Stimulated activated naive CD8-positive, alpha-beta T cell treated with anti-CD3 and anti-CD28 coated beads, Interleukin-15, amount 100 ng/mL, for 72 hours (primary cell): ENCODE data around the gene SWAP70.
A peak's percentile ranks its signal among the peaks of the same experiment; 100 is the strongest.
"Not testable (repeated sequence)": the region's sequence is repeated elsewhere in the genome, so short reads cannot be mapped to it uniquely, and the experiment has no call there.

ENCODE experiments used
- ATAC-seq: fragments of 150-1000 bp; cut with Tn5 transposase; 2 replicates; pipeline ENCODE4 v1.10.0; 2021; ENCODE audit warnings: mild to moderate bottlenecking, moderate library complexity
- DNase-seq, 2 donors: peaks; one replicate each; pipeline ENCODE4 v3.0.0; 2021 to 2022
- H3K27ac Mint-ChIP-seq, 2 donors: one replicate each; pipeline ENCODE4 v1.8.0; 2022; ENCODE audit warnings: mild to moderate bottlenecking in 2 of 2, mixed read lengths in 2 of 2, moderate library complexity in 2 of 2
- H3K27me3 Mint-ChIP-seq: one replicate; pipeline ENCODE4 v1.8.0; 2022; ENCODE audit warnings: mixed read lengths
- H3K4me1 Mint-ChIP-seq: one replicate; pipeline ENCODE4 v1.8.0; 2022; ENCODE audit warnings: mild to moderate bottlenecking, mixed read lengths
- H3K4me3 Mint-ChIP-seq, 2 donors: one replicate each; pipeline ENCODE4 v1.8.0; 2022; ENCODE audit warnings: mild to moderate bottlenecking in 2 of 2, mixed read lengths in 2 of 2, moderate library complexity in 1 of 2
- H3K9me3 Mint-ChIP-seq, 2 donors: one replicate each; pipeline ENCODE4 v1.8.0; 2022; ENCODE audit warnings: mixed read lengths in 2 of 2

The SWAP70 gene

DNA sequence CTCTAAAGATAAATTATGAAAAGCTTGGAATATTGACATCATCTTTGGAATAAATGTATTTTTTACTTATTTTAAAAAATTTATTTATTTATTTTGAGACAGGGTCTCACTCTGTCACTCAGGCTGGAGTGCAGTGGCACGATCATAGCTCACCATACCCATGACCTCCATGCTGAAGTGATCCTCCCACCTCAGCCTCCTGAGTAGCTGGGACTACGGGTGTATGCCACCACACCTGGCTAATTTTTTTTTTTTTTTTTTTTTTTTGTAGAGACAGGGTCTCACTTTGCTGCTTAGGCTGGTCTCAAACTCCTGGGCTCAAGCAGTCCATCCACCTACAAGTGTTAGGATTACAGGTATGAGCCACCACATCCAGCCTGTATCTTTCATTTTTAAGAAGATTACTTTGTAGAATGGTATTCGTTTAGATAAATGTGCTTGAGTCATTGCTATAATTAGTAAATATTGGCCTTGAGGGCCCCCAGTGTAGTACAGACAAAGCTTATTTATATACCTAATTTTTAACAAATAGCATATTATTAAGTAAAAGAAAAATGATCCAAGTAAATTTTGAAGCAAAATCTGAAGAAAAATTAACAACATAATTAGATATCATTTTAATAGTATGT, 8.5 kb downstream of the SWAP70 start:
- DNase-seq (no peak), ATAC-seq (peak; percentile 62)
- H3K27ac Mint-ChIP-seq, result no peak overlapping the region
- H3K27me3 Mint-ChIP-seq, result peaks cover 23% of the 10 kb centered on the region
- H3K4me3 Mint-ChIP-seq, result no peak overlapping the region
- peaks cover 0 to 1% of the 10 kb centered on the region in 2 donors for H3K9me3 Mint-ChIP-seq
- no peaks in the 10 kb centered on the region for H3K4me1 Mint-ChIP-seq

DNA sequence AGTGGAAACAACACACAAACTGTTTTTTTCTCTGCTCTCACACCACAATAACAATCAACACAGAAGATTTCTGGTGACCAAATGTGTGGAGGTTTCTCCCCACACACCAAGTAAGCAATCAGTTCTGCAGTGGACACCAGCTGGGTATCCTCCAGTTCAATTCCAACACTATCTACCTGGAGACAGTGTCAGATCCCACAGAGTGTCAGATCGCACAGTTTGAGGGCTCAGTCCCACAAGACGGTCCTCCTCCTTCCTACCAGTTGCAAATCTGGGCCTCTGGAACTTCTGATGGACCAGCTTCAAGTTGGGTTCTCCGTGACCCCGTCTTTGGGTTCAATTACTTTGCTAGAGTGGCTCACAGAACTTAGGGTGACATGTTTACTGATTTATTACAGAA, 9.0 kb downstream of the SWAP70 start:
- H3K9me3 Mint-ChIP-seq, result no peaks in the 10 kb centered on the region
- no peak overlapping the region for H3K27ac Mint-ChIP-seq
- no peaks in the 10 kb centered on the region for H3K4me1 Mint-ChIP-seq
- ATAC-seq (peak; percentile 26), DNase-seq (no peak)
- H3K27me3 Mint-ChIP-seq, result peaks cover 23% of the 10 kb centered on the region
- H3K4me3 Mint-ChIP-seq, result no peak overlapping the region

DNA sequence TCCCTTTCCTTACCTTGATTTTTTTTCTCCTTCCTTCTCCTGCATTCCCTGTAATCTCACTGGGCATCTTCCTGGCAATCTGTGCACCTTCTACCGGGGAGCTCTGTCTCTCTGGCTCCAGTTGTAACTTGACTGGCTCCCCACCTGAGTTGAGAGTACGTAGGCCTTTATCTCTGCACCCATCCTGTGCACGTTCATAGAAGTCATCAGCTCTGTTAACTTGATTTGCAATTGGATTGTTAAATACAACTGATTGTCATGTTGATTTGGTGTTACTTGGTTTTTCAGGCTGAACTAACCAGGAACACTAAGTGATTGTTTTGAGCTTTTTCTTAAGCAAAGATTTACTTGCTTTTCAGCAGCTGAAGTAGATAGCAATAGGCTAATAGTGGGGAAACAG, 11.8 kb downstream of the SWAP70 start:
- ATAC-seq, result no peak
- H3K9me3 Mint-ChIP-seq, result no peaks in the 10 kb centered on the region
- H3K4me3 Mint-ChIP-seq, result no peak overlapping the region
- no peaks in the 10 kb centered on the region for H3K27me3 Mint-ChIP-seq
- no peaks in the 10 kb centered on the region for H3K4me1 Mint-ChIP-seq
- H3K27ac Mint-ChIP-seq, result no peak overlapping the region
- DNase-seq, result no peak

DNA sequence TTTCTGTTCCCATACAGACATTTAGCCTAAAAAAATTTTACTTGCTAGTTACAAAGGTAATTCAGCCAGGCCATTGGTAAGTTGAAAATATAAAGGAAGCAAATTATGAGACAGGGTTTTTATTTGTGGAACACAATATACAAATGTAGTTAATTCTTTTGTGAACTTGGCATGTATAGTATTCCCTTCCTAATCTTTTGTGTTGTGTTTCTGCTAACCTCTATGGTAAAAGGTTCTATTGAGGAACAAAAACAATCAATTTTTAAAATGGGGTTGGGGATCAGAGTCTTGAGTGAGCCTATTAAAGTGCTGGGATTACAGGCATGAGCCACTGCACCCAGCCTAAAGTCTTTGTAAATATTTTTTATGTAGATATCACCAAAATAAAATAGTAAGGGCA, 14.1 kb downstream of the SWAP70 start:
- ATAC-seq (no peak), DNase-seq (no peak)
- Mint-ChIP-seq H3K9me3 (no peaks in the 10 kb centered on the region), H3K27ac (no peak overlapping the region), H3K27me3 (no peaks in the 10 kb centered on the region), H3K4me3 (no peak overlapping the region), H3K4me1 (no peaks in the 10 kb centered on the region)

DNA sequence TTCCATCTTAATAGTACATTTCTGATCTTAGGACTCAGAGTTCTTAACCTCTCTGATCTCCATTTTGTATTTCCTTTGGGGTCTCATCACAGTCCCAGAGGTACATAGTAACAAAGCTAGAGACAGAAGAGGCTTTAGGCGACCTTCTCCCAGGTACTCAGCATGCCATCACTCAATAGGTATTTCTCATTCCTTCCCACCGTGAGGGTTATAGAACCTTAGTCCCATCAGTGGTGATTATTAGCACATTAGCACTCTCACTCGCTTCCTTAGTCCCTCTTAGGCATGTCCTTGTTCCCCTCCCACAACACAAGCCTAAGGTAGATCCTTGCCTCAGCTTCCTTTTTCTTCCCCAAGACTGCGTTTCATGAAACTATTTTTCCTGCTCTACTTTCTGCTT, 14.7 kb downstream of the SWAP70 start:
- H3K27ac Mint-ChIP-seq, result no peak overlapping the region
- H3K9me3 Mint-ChIP-seq, result no peaks in the 10 kb centered on the region
- no peak overlapping the region for H3K4me3 Mint-ChIP-seq
- DNase-seq (no peak), ATAC-seq (no peak)
- no peaks in the 10 kb centered on the region for H3K27me3 Mint-ChIP-seq
- H3K4me1 Mint-ChIP-seq, result no peaks in the 10 kb centered on the region

DNA sequence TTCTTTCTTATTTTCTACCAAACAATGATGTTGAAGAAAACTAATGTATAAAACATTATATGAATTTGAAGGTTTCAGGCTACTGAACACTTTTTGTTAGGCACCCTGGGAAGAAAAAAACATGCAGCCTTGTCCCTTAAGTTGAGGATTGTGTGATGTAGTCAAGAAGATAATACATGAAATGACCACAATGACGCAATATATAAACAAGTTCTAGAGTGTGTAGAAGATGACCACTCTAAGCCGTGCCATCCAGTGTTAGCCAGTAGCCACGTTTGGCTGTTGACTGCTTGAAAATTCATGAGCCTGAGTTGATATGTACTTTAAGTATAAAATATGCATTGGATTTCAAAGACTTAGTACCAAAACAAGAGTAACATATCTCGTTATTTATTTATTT, 16.2 kb downstream of the SWAP70 start:
- Mint-ChIP-seq H3K4me3 (no peak overlapping the region), H3K4me1 (no peaks in the 10 kb centered on the region), H3K27ac (no peak overlapping the region), H3K9me3 (no peaks in the 10 kb centered on the region), H3K27me3 (no peaks in the 10 kb centered on the region)
- ATAC-seq (no peak), DNase-seq (no peak)

DNA sequence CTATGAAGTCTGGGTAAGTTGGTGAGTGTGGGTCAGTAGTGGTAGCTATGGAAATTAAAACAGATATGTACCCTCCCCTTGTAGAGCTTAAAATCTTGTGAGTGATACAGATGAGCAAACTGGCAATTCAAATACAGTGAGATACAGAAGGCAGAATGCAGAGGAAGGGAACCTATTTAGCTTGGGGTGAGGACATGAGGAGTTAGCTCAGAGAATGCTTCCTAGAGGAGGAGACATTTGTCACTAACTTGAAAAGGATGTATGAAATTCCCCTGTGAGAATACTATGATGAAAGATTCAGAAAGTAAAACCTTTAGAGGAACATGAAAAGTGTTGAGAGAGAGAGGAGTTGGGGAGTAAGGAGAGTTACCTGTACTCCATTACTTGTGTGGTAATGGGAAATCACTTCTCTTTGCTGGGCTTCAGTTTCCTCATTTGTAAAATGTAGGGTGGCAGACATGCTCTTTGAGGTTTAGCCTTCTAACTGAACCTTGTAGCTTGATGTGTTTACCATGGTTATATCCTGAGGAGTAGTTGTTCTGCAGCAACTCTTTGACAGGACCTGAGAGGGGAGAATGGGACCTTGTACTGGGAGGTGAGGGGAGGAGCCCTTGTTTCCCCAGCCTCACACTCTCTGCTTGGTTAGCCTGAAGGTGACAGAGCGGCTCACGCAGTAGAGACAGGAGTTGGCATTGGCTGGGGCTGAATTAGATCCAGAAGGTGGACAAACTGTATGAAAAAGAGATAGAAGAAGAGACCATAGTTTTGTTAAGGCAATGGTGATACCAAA, 17.9 kb downstream of the SWAP70 start:
- ATAC-seq, result peak; percentile 40

DNA sequence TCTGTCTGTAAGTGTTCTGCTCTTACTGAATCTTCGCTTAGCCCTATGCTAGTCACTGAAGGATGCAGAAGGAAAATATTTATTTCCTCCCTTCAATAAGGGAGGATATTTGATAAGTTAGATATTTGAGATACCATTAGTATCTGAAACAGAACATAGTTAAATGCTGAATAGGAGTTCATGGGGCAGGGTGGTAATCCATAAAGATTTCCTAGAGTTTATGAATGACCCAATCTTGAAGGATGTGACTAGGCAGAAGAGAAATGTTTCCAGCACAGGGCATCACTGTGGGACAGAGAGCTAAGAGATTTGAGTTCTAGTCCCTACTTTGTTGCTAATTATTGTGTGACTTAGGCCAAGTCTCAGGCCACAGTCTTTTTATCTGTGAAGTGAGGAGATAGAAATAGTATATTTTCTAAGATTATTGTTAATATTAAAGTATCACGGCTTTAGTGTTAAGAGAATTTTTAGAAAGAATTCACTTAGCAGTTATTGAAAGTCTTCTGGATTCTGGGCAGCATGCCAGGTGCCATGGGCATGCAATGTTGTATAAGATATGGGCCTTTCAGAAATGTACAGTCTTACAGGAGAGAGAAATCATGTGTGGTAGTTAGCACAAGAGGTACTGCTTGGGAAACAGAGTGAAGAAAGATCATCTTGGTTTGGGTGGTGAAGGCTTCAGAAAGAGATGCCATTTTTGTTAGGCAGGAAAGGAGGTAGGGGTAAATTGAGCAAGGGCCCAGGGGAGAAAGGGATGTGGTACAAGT, 24.0 kb downstream of the SWAP70 start:
- Mint-ChIP-seq H3K4me3 (no peak overlapping the region), H3K27ac (no peak overlapping the region), H3K27me3 (no peaks in the 10 kb centered on the region), H3K9me3 (no peaks in the 10 kb centered on the region), H3K4me1 (no peaks in the 10 kb centered on the region)
- ATAC-seq, result no peak
- no peak for DNase-seq

More for the DNA sequence above, 17.9 kb downstream of the SWAP70 start:
- no peak for DNase-seq
- Mint-ChIP-seq H3K27me3 (no peaks in the 10 kb centered on the region), H3K4me3 (no peak overlapping the region), H3K27ac (no peak overlapping the region), H3K4me1 (no peaks in the 10 kb centered on the region), H3K9me3 (no peaks in the 10 kb centered on the region)

DNA sequence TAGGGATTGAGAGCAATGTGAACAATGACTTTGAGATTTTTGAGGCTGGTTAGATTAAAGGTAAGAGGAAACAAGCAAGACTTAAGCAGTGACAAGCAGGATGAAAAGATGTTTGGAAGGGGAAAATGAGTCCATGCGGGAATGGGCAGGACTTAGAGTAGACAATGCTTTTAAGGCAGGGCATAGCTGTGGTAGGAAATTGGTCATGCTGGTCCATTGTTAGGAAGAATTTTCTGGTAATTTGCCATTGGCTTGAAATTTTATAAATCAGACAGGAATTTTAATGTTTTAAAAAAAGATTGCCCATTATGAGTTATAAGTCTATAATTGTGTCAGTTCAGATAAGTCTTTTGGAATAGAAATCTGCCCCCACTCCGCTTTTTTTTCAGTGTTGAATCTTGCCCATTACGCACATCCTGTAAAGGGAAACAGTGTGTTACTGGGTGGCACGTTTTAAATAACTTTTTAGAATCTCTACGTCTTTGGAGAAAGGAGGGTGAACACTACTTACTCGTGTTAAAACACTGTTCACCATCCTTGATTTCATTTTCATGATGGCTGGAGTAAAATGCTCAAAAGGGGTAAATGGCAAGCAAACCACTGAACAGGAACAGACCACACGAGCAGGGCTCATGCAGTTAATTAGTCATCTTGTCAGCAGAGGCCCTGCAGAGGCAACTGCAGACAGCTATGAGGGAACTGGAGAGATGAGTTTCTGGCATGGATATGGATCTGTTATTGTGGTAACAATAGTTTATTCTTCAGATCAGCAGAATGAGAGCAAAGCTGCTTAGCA, 25.0 kb downstream of the SWAP70 start:
- Mint-ChIP-seq H3K27me3 (no peaks in the 10 kb centered on the region), H3K4me3 (no peak overlapping the region), H3K4me1 (no peaks in the 10 kb centered on the region), H3K9me3 (no peaks in the 10 kb centered on the region), H3K27ac (no peak overlapping the region)
- no peak for DNase-seq
- peak; percentile 86 for ATAC-seq

DNA sequence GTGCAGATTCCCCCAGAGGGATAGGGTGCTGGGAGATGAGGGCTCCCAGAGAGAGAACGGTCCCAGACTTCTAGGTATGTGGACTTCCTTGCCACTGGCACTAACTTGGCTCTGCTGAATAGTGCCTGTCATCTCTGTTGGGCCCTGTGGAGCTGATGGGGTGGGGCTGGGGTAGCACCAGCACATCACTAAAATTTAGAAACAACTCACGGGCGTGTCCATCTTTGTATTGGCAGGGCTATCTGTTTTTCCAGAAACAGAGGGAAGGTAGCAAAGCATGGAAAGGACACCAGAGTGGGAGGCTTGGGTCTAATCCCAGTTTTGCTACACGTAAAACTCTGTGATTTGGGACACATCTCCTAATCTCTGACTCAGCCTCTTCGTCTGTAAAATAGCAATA, 25.8 kb downstream of the SWAP70 start:
- ATAC-seq (no peak), DNase-seq (no peak)
- H3K4me1 Mint-ChIP-seq, result no peaks in the 10 kb centered on the region
- H3K9me3 Mint-ChIP-seq, result no peaks in the 10 kb centered on the region
- no peak overlapping the region for H3K27ac Mint-ChIP-seq
- no peaks in the 10 kb centered on the region for H3K27me3 Mint-ChIP-seq
- no peak overlapping the region for H3K4me3 Mint-ChIP-seq

DNA sequence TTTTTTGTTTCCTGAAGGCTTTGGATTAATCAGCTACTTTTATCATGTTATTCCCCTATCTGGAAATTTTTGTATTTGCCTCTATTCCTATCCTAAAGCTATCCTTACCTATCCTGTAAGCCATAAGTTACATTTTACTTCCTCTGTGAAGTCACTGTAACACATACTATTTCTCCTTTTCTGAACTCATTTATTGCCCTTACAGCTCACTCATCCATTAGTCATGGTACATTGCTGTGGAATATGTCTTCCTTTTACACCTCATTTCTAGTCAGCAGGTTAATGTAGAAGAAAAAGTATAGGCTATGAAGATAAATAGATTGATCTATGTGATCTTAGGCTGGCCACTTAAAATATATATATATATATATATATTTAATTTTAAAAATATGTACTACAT, 28.0 kb downstream of the SWAP70 start:
- H3K4me3 Mint-ChIP-seq, result no peak overlapping the region
- no peak for ATAC-seq
- DNase-seq, result no peak
- no peak overlapping the region for H3K27ac Mint-ChIP-seq
- no peaks in the 10 kb centered on the region for H3K27me3 Mint-ChIP-seq
- H3K4me1 Mint-ChIP-seq, result no peaks in the 10 kb centered on the region
- H3K9me3 Mint-ChIP-seq, result no peaks in the 10 kb centered on the region

DNA sequence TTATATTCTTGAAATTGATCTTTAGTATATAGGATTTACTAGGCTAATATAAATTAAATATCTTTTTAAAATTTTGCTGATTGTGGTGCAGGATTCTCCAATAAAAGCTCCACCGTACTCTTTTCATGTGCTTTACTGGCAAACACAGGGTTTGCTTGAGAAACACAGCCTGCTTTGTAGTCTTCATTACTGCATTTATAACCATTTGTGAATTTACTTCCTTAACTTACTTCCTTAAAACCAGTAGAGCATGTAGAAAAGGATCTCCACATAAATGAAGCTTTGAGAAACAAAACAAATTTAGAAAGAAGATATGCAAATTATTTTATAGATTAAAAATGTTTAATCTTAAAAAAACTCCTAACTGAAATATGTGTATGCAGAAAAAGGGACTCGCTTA, 28.8 kb downstream of the SWAP70 start:
- no peaks in the 10 kb centered on the region for H3K27me3 Mint-ChIP-seq
- ATAC-seq, result no peak
- no peak overlapping the region for H3K27ac Mint-ChIP-seq
- H3K9me3 Mint-ChIP-seq, result no peaks in the 10 kb centered on the region
- no peak for DNase-seq
- no peaks in the 10 kb centered on the region for H3K4me1 Mint-ChIP-seq
- no peak overlapping the region for H3K4me3 Mint-ChIP-seq

DNA sequence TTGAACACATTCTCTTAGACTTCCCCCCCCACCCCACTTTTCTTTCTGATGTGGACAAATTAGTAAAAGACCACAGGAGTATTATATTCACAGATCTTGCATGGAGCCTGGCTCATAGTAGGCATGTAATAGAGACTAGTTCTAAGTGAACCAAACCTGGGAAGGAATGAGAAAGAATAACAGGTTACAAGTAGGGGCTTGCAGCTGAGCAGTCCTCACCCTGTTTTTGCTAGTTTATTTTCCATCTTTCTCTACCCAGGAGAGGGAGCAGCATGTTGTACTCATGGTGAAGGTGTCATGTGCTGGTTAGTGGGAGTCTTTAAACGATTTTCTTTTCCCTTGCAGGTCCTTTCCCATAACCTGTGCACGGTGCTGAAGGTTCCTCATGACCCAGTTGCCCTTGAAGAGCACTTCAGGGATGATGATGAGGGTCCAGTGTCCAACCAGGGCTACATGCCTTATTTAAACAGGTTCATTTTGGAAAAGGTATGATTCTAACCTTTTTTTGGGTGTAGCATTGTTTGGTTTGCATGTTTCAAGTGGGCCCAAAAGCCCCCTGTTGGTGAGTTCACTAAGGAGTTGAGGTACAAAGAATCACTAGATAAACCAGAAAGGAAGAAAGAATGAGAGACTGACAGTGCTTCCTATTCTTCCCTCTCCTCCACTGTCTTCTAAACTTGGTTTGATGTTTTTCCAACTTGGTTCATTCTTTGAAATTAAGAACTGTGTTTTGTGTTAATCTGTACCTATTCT, 30.1 kb downstream of the SWAP70 start:
- Mint-ChIP-seq H3K4me3 (no peak overlapping the region), H3K4me1 (no peaks in the 10 kb centered on the region), H3K9me3 (no peaks in the 10 kb centered on the region), H3K27me3 (no peaks in the 10 kb centered on the region), H3K27ac (no peak overlapping the region)
- DNase-seq (no peak), ATAC-seq (no peak)

DNA sequence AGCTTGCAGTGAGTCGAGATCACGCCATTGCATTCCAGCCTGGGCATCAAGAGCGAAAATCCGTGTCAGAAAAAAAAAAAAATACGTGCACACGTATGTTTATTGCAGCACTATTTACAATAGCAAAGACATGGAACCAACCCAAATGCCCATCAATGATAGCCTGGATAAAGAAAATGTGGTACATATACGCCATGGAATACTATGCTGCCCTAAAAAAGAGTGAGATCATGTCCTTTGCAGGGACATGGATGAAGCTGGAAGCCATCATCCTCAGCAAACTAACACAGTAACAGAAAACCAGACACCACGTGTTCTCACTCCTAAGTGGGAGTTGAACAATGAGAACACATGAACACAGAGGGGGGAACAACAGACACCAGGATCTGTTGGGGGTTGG, 31.4 kb downstream of the SWAP70 start:
- not testable (repeated sequence) for H3K27ac Mint-ChIP-seq, H3K9me3 Mint-ChIP-seq, H3K27me3 Mint-ChIP-seq, ATAC-seq, H3K4me1 Mint-ChIP-seq, DNase-seq, H3K4me3 Mint-ChIP-seq

DNA sequence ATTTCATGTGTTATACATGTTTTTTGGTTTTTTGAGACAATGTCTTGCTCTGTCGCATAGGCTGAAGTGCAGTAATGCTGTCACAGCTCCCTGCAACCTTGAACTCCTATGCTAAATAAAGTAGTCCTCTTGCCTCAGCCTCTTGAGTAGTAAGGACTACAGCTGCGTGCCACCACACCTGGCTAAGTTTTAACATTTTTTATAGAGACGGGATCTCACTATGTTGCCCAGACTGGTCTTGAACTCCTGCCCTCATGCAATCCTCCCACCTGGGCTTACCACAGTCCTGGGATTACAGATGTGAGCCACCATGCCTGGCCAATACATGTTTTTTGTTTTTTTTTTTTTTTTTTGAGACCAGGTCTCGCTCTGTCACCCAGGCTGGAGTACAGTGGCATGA, 33.9 kb downstream of the SWAP70 start:
- Mint-ChIP-seq H3K4me3 (no peak overlapping the region), H3K27ac (no peak overlapping the region), H3K9me3 (no peaks in the 10 kb centered on the region), H3K27me3 (no peaks in the 10 kb centered on the region), H3K4me1 (peaks cover 11% of the 10 kb centered on the region)
- ATAC-seq, result no peak
- DNase-seq, result no peak
